COR-L47 (cell line): Measurements from ENCODE around the gene RTN4.
"Not testable (repeated sequence)": the region's sequence is repeated elsewhere in the genome, so short reads cannot be mapped to it uniquely, and the experiment has no call there.

ENCODE experiments used
- DNase-seq: peaks from one replicate; lab custom pipeline; 2025; lab: John Stamatoyannopoulos, UW

Gene RTN4

DNA sequence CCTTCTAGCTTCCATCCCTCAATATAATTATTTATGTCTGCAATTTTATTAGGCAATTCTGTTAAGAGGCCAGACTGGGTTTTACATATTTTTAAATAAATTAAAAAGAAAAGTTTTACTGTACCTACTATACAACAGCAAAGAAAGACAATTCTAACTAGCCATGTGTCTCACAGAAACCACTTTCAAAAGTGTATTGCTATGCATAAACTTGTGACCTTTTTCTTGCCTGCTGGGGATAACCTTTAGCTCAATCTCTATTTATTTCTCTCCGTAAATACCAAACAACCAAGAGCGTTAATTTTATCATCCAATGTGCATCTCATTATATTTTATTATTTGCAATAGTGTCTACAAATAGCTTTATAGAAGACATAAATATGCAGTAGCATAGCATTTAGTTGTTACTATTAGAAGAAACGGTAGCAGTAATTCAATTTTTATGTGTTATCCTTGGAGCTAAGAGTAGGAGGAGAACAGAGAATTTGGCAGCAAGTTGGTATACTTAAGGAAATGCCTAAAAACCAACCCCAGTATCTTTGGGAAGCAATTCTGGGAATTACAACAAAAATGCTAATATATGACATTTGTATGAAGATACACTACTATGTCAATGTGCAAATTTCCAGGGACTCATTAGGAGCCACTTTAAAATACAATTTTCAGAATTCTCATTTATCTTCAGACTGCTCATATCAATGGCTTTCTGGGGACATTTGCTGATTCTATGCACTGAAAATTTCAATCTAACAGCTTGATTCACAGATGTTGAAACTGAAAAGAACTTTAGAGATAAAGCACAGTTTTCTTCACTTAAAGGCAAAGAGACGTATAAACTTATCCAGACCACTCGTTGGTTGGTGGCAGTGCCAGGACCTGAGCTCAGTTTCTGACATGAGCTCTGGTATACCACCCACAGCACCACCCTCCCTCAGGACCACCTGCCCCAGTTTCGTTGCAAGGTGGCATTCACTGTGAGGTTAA is 23.0 kb upstream of the RTN4 start:
- DNase-seq = no peak

DNA sequence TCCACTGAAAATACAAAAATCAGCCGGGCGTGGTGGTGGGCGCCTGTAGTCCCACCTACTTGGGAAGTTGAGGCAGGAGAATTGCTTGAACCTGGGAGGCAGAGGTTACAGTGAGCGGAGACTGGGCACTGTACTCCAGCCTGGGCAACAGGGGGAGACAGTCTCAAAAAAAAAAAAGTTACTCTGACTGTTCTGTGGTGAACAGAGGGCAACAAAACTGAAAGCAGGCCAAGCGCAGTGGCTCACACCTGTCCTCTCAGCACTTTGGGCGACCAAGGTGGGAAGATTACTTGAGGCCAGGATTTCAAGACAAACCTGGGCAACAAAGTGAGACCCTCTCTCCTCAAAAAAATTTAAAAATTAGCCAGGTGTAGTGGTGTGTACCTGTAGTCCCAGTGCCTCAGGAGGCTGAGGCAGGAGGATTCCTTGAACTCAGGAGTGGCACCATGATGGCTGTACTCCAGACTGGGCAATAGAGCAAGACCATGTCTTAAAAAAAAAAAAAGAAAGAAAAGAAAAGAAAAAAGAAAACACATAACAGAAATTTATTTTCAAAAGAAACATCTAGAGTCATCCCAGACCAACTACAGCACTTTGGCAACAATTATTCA is 13.6 kb upstream of the RTN4 start:
- DNase-seq = no peak

DNA sequence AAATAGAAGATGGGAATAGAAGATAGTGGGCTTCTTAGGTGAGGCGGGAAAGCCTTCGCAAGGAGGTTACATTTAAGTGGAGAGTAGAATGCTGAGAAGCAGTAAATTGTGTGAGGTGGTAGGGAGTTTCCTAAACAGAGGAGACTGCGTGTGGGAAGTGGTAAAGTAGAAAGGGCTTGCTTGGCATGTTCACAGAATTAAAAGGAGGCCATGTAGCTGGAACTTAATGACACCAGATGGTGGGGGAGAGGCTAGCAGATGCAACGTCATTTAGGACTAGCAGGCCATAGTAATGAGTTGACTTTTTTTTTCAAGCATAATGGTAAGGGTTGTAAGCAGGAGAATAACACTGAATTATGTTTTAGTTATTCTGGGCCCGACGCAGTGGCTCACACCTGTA is 13.0 kb upstream of the RTN4 start:
- no peak for DNase-seq

DNA sequence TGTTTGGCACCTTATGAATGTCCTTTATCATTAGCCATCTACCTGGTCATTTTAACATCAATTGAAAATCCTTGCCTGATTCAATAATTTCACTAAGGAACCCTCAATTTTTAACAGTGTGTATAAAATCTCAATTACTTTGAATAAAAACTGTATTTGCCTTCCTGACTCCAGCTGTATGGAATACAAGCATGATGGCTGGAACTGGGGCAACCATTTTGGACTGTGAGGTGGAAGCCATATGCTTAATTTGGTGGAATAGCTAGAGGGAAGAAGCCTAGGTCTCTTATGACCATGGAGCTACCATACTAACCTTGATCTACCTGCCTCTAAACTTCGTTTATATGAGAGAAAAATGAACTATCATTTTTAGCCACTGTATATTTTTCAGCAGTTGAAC is 12.5 kb upstream of the RTN4 start:
- no peak for DNase-seq

DNA sequence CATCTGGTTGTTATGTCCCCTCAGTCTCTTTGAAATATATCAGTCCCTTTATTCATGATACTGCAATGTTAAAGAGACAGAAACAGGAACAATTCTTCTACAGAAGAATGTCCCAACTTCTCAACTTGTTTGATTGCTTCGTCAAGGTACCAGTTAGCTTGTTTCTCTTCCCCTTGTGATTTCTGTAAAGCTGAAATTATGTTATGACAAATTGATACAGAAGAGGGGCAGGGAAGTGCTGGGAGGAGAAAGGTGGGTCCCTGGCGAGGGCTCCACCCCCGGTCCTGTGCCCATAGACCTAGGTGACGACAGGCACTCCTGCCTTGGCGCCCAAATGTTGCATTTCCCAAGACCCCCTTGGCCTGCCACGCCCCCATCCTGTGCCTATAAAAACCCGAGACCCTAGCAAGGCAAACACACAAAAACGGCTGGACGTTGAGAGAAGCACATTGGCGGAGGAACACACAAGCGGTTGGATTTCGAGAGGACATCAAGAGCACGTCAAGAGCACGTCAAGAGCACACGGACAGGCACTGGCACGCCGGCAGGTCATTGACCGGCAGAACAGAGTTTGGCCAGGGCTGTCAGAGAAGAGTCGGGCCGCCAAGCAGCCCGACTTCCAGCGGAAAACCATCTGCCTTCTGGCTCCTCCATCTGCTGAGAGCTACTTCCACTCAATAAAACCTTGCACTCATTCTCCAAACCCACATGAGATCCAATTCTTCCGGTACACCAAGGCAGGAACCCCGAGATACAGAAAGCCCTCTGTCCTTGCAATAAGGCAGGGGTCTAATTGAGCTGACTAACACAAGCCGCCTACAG is 11.5 kb upstream of the RTN4 start:
- no peak for DNase-seq

DNA sequence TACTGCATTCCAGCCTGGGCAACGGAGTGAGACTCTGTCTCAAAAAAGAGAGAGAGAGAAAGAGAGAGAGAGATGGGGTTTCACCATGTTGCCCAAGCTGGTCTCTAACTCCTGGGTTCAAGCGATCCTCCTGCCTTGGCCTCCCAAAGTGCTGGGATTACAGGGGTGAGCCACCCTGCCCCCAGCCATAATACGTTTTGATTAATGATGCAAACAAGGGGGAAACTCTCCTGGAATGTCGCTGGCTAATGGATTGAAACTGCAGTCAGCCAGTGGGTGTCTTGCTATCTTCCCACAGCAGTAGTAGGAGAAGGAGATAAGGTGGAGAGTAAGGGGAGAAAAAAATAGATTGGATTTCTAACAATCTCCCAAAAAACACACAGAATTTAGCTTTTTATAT is 9.5 kb upstream of the RTN4 start:
- DNase-seq = no peak

DNA sequence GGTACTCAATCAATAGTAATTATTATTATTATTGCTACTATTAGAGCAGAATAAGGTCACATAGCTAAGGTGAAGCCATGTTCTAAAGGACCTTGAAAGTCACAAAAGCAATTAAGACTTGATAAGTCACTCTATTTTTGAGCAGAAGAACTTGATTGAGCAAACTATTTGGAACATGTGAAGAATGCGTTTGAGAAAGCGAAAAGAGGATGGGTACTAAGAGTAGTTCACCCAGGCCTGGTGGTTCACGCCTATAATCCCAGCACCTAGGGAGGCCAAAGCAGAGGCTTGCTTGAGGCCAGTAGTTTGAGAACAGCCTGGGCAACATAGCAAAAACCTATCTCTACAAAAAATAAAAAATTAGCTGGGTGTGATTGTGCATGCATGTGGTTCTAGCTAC is 7.2 kb upstream of the RTN4 start:
- DNase-seq = no peak

DNA sequence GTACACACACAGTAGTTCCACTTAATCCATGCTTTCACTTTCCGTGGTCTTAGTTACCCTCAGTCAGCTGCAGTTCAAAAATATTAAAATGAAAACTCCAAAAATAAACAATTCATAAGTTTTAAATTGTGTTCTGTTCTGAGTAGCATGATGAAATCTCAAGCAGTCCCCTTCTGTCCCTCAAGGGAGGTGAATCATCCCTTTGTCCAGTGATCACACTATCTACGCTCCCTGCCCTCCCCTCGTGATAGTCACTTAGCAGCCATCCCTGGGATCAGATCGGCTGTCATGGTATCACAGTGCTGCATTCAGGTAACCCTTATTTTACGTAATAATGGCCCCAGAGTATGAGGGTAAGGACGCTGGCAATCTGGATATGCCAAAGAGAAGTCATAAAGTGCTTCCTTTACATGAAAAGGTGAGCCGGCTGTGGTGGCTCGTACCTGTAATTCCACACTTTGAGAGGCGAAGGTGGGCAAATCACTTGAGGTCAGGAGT is 5.8 kb upstream of the RTN4 start:
- no peak for DNase-seq

DNA sequence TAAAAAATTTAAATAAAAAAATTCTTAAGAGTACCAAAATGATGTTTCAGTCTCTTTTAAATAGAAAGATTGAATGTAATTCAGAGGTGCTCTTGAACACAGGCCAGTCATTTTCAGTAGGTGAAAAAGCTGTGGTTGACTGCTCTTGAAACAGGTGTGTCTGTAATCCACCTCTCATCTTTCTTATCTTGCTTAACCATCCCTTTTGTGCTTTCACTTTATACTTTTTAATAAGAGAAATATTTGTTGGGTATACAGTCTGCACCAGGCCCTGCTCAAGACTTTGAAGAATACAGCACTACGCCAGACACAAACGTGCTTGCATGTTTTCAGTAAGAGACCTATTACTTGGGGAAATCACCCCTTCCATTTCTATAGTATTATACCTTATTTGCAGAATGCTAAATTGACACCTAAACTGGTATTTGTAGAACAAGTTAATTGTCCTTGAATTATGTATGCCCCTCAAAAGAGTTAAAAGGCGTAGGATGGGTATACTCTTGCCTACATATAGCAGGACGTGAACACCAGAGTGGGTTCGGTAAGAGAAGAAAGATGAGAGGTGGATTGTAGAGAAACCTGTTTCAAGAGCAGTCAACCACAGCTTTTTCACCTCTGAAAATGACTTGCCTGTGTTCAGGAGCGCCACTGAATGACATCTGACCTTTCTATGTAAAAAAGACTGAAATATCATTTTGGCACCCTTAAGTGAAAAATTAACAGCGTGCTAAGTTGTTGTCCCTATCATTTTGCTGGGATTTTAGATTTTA is 4.0 kb upstream of the RTN4 start:
- no peak for DNase-seq

DNA sequence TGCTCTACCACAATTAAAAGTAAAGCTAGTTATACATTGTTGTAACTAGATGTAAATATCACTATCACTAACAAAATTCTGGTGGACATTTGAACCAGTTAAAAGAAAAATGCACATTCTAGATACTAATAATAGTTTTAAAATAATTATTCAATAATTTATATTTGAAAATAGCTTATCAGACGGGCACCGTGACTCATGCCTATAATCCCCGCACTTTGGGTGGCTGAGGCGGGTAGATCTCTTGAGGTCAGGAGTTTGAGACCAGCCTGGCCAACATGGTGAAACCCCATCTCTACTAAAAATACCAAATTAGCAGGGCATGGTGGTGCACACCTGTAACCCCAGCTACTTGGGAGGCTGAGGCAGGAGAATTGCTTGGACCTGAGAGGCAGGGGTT is 3.0 kb upstream of the RTN4 start:
- DNase-seq = not testable (repeated sequence)

DNA sequence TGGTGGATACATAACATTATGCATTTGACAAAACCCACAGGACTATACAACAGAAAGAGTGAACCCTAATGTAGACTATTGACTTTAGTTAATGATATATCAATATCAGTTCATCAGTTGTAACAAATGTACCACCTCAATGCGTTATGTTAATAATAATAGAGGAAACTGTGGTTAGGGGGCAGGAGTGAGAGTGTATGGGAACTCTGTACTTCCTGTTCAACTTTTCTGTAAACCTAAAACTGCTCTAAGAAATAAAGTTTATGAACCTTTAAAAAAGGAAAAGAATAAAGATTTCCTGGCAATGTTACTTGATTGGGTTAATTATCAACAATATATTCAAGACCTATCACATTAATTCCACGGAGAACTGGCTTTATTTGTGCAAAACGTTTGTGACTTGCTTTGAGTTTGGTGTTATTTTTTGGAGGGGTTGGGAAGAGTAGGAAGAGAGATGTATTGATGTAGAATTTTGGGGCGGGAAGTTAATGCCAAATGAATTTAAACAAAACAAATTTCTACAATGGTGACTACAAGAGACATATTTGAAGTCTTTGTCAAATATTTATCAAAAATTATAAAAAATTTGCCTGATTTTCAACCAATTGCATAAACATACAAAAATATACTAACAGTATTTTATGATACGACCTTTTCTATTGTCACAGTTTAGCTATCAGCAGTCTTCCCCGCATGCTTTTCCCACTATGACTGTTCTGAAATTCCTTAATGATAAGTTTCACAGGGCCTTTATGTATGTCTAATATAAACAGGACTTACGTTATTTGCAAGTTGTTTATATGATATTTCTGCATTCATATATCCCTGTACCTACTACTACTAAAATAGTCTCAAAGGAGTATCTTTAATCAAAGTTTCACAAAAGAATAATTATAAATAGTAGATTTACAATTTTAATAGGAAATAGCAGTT is 2.1 kb upstream of the RTN4 start:
- no peak for DNase-seq

DNA sequence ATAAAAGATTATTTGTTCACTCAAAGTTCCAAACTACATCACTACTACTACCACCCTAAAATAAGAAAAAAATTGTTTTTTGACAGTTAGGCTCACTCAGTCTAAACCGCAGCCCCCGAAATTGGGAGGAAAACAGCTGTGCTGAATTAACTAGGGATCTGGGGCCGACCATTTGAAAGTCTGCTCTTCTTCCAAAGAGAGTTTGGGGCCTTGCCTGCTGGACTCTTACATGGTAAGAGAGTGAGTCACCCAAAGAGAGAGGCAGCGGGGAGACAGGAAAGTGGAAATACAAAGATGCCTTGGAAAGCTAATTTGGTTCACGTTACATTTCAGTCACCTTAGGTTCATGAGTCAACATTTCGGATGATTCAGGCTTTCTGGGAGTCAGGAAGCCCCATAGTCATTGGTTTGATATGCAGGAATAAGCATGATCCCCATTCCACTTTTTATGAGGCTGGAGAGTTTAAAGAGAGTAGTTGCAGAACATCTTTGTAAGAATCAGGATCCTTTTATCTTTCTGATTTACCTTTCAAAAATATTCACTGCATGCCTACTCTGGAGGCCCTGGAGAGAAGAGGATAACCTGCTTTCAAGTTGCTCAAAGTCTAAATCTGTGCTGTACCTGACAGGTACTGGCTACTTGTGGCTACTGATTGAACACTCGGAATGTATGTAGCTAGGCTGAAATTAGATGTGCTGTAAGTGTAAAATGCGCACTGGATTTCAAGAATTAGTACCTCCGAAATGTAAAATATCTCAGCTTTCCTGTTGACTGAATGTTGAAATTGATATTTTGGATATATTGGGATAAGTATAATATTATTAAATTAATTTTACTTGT is 995 bp upstream of the RTN4 start:
- peak; percentile 18 for DNase-seq

DNA sequence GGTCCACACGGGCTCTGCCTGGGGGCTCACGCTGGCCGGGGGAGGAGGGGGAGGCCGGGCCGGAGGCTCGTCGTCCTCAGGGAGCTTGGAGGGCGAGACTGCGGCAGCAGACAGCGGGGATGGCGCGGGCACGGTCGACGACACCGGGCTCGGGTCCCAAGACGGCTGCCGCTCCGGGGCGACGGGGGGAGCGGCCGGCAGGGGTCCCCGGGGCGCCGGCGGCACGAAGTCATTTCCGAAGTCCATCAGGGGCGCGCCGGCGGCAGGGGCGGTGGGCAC is 491 bp downstream of the RTN4 start:
- DNase-seq = no peak

DNA sequence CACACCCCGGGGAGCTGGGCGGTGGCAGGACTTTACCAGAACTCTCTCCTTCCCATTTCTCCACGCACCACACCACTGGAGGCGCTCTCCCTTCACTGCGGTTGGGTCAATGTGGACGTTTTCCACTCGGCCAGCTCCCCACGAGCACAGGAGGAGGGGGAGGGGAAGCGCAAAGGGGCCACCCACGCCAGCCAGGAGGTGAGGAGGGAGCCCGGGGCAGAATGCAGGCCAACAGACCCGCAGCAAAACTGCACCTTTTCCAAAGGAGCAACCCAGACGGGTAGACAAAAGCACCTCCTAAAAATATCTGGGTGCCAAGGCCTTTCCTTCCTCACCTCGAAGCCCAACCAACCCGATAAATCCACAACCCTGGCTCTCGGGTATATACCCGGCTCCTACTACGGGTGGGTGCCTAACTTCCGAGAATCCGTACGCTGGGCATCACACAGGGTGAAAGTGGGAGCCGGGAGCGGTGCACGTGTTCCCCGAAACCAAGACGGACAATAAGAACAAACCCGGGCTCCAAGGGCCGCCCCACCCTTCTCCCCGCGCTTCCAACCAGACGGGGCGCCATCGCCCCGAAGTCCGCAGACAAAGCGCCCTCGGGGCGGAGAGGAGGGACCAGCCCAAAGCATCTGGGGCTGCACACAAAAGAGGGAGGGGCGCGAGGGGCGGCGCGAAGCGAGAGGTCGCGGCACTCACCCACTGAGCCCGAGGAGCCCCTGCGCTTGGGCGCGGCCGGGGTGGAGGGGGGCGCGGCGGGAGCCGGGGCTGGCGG is 1.0 kb downstream of the RTN4 start:
- DNase-seq = peak; percentile 81

DNA sequence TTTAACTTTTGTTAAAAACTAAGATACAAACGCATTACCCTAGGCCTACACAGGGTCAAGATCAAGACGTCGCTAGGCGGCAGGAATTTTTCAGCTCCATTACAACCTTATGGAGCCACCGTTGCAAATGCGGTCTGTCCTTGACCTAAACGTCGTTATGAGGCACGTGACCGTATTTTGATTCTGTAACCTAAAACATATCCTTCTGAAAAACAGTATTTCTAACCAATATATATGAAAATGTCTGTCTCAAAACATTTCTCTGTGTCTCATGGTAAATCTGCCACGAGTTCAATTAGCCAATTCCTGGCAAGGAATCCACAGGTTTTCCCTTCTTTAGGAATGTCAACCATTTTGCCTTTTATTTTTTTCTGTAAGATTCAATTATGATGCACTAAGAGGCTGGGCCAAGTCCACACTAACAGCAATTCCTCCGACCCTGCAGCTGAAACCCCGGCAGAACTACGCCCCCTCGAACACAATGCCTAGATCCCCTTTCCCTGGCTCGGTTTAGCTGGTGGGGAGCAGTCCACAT is 1.7 kb downstream of the RTN4 start:
- DNase-seq = peak; percentile 20

DNA sequence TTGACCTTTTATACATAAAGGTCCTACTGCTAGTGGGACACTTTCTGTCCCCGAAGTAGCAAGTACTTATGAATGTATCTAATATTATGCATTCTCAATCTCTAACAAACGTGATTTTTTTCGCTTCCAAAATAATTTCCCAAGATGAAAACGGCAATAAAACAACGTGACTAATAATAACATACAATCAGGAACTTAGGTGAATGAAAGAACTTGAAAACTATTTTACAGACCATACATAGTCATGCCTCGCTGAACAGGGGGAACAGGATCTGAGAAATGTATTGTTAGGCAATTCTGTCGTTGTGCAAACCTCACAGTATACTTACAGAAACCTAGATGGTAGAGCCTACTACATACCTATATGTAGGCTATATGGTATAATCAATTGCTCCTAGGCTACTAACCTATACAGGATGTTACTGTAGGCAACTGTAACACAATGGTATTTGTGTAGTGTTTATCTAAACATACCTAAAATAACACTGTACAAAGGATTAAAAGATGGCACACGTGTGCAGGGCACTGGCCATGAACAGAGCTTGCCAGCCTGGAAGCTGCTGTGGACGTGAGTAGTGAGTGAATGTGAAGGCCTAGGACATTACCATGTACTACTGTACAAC is 2.5 kb downstream of the RTN4 start:
- DNase-seq = no peak

DNA sequence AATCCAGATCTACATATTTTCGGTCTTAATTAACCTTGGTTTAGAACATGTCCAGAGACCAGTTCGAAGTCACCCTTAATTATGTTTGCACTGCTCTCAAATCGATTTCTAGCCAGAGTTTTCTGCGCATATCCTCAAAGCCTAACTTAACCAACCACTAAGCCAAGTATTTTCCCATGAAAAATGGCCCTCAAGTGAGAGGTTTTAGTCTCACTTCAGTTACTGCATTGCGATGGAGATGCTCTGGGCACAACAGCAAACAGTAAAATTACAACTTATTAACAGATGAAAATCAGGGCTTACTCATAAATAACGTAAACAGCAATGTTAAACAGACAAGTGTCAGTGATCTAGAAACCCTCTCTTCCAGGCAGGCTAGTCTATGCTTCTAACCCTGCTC is 4.5 kb downstream of the RTN4 start:
- no peak for DNase-seq

DNA sequence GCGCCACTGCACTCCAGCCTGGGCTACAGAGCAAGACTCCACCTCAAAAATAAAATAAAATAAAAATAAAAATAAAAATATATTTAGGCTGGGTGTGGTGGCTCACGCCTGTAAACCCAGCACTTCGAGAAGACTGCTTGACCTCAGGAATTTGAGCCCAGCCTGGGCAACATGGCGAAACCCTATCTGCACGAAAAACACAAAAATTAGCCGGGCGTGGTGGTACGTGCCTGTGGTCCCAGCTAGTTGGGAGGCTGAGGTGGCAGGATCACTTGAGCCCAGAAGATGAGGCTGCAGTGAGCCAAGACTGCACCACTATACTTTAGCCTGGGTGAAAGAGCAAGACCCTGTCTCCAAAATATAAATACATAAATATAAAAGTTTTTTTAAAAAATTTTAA is 6.4 kb downstream of the RTN4 start:
- no peak for DNase-seq
